CD4-positive, alpha-beta T cell treated with Interleukin-21 for 1 hour (primary cell): ENCODE data around the gene ZNF616.

Experiments used
- DNase-seq: peaks from one replicate; pipeline ENCODE4 v3.0.0-alpha.2; 2020

Gene ZNF616

DNA sequence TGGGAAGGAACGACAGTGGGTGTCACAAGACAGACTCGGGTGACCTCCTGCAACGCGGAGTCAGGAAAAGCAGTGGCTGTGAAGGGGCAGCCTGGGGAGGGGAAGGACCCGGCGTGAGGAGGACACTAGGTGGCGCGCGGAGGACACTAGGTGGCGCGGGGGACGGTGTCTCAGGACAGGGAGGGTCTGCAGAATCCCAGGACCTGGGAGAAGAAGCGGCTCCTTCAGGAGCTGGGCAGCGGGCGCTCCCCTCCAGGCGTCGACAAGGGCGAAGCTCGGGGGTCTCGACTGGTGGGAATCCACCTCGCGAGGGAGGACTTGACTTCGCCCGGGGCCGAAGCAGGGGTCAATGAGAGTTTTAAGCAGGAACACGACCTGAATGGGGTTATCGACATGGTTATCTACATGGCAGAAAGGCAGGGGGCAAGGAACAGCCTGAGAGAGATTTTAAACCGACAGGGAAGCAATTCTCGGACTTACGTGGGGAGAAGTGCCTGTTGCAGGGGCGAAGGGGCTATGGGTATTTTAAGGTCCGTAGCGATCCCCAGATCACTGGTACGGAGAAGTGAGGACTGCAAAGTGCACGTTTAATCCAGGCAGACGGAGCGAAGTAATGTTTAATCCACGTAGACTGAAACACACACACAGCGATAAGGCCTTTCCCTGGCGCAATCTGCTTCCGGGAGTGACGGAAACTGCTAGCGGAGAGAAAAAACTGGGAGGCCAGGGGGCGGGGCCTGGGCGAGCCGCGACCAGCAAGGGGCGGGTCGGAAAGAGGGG, at the start of gene ZNF616:
TSS of gene ZNF616 (minus strand) at position 687 of the 780 bp plus-strand sequence. CDS start 9,426 bp downstream, outside the sequence.
- peak; percentile 97 for DNase-seq

DNA sequence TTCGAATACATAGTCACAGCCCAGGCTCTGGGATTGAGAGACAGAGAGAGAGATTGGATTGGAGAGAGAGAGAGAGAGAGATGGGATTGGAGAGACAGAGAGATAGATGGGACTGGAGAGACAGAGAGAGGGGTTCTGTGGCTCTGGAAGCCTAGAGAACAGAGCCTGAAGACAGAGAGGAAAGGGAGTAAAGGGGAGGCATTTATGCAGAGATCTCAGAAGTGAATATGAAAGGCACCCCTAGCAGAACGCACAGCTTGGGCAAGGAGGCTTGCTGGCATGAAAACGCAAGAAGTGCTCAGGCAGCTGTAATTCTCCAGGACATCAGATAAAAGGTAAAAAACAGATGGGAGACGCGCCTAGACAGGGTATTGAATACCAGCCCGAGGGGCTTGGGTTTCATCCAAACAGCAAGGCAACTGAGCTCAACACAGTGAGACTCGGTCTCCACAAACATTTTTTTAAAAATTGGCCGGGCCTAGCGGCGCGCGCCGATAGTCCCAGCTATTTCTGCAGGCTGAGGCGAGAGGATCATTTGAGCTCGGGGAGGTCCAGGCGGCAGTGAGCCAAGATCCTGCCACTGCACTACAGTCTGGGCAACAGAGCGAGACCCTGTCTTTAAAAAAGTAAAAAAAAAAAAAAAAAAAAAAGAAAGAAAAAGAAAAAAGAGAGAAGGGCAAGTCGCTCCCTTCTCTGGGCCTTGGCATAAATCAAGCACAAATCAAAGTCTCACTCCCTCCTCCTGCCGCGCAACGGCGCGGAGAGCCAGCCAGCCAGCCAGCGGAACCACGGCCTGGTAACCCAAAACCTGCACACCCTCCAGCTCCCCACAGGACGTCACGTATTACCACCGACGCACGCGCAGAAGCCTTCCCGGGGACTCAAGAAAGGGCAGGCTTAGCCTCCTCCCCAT, 49.3 kb upstream of the ZNF616 start:
- no peak for DNase-seq

- DNase-seq = no peak
These were observed 47.7 kb upstream of the ZNF616 start for GRCh38 chr19:52187407-52187806.

DNA sequence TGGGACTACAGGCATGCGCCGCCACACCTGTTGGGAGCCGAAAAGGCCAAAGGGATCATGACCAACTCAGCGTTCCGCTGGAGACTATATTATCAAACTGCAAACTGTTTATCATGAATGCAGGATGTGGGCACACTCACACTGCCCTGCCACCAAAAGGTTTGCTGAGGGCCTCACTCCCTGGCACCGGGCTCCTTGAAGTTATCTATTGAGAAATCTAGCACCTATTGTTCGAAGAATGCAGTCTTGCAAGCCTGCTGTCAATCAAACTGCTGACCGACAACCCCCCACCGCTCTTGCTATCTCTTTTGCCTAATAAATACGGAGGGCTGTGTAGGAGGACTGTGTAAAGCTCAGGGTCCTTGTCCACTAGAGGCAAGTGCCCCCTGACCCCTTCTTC, 36.8 kb upstream of the ZNF616 start:
- peak; percentile 18 for DNase-seq

DNA sequence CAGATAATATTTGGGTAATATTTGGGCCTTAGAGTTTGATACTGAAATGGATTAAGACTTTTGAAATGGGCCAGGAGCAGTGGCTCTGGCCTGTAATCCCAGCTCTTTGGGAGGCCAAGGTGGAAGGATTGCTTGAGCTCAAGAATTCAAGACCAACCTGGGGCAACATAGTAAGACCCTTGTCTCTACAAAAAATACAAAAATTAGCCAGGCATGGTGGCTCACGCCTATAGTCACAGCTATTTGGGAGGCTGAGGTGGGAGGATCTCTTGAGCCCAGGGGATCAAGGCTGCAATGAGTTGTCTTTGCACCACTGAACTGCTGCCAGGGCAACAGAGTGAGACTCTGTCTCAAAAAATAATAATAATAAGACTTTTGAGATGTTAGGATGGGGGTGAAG, 32.6 kb upstream of the ZNF616 start:
- no peak for DNase-seq

- DNase-seq = peak; percentile 95
These were observed 31.8 kb upstream of the ZNF616 start, which contains the start of gene ZNF836 for GRCh38 chr19:52171321-52172169. ZNF836 (minus strand) TSS chr19:52171621; CDS start chr19:52168072, 3,549 bp downstream.

GRCh38 chr19:52170863-52171320, 31.2 kb upstream of the ZNF616 start:
- DNase-seq = no peak

GRCh38 chr19:52170304-52170703, 30.6 kb upstream of the ZNF616 start:
- peak; percentile 11 for DNase-seq

DNA sequence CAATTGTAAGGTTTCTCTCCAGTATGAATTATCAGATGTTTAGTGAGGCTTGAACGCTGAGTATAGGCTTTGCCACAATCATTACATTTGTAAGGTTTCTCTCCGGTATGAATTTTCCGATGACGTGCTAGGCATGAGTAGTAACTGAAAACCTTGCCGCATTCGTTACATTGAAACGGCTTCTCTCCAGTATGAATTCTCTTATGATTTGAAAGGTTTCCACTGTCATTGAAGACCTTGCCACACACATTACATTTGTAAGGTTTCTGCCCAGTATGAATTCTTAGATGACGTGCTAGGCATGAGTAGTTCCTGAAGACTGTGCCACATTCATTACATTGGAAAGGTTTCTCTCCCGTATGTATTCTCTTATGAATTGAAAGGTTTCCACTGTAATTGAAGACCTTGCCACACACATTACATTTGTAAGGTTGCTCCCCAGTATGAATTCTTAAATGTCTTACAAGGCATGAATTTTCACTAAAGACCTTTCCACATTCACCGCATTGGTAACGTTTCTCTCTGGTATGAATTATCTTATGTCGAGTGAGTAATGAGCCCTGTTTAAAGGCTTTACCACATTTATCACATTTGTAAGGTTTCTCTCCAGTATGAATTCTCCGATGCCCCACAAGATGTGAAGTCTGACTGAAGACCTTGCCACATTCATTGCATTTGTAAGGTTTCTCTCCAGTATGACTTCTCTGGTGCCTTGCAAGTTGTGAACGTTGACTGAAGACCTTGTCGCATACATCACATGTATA, 16.0 kb upstream of the ZNF616 start:
- DNase-seq = no peak

DNA sequence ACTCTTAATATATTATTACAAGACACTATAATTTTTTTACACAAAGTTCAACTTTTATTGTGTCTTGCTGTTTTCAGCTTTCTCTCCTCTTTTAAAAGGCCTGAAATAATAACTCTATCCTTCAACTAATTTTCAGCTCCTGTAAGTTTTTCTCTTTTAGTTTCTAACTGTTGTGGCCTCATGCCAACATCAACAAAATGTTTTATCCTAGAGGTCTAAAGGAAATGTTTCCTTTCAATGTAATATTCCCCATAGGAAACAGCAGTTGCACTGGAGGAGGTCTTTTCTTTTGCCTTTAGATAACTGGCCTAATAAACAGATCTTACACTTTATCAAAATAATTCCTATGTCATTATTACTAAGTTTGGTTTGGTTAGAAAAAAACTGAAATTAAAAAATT, 8.5 kb upstream of the ZNF616 start:
- DNase-seq = no peak

DNA sequence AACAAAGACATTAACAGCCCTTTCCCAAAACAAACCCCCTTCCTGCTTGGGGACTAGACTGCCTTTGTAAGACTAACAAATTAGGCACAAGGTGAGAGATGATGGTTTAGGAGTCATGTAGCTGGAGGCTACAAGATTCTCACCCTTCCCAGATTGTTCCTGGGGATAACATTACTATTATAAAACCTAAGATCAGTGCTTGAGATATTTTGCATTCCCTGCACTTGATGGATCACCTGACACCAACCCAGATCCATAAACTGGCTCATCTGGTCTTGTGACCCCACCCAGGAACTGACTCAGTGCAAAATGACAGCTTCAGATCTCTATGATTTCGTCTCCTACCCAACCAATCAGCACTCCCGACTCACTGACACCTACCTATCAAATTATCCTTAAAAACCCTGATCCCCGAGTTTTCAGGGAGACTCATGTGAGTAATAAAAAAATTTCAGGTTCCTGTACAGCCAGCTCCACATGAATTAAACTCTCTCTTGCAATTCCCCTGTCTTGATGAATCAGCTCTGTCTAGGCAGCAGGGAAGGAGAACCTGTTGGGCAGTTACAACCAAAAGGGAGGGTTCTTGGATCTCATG, 2.4 kb upstream of the ZNF616 start:
- no peak for DNase-seq

- DNase-seq = no peak
These were observed 1.5 kb upstream of the ZNF616 start for GRCh38 chr19:52141203-52141602.

GRCh38 chr19:52140032-52140710, 433 bp upstream of the ZNF616 start:
- no peak for DNase-seq

GRCh38 chr19:52138983-52139251, 821 bp downstream of the ZNF616 start:
- no peak for DNase-seq

- DNase-seq = no peak
These were observed 1.3 kb downstream of the ZNF616 start for GRCh38 chr19:52138278-52138982.

DNA sequence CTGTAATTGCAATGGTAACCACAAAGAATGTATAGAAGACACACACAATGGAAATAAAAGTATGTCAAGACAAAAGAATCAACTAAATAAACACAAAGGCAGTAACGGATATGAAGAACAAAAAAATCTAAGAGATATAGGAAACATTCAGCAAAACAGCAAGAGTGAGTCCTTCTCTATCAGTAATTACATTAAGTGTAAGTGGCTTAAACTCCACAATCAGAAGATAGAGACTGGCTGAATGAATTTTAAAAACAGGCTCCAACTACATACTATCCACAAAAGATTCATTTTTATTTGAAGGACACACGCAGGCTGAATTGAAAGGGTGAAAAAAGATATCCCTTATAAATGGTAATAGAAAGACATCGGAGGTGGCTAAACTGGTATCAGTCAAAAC, 19.5 kb downstream of the ZNF616 start:
- no peak for DNase-seq

DNA sequence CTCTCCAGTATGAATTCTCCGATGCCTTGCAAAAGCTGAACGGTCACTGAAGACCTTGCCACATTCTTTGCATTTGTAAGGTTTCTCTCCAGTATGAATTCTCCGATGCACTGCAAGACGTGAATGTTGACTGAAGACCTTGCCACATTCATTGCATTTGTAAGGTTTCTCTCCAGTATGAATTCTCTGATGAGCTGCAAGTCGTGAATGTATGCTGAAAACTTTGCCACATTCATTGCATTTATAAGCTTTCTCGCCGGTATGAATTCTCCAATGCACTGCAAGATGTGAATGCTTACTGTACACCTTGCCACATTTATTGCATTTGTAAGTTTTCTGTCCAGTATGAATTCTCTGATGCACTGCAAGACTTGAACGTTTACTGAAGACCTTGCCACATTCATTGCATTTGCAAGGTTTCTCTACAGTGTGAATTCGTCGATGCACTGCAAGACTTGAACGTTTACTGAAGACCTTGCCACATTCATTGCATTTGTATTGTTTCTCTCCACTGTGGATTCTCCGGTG, 24.1 kb downstream of the ZNF616 start:
- DNase-seq = no peak

- DNase-seq = no peak
These were observed 25.0 kb downstream of the ZNF616 start for GRCh38 chr19:52114691-52115090.

- no peak for DNase-seq
These were observed 27.1 kb downstream of the ZNF616 start for GRCh38 chr19:52112624-52113023.

GRCh38 chr19:52110780-52111179, 29.0 kb downstream of the ZNF616 start:
- DNase-seq = no peak
